H1 (cell line): ENCODE measurements around the gene PHC2. TPM values are rescaled to one million over a fixed set of nuclear protein-coding genes. Genes with fewer than 3 reads are reported as not detected.

Experiments used
- SIN3A ChIP-seq, 2 experiments: IDR thresholded peaks in 1 of 2; conservative IDR thresholded peaks in 1 of 2; 2 replicates each; pipeline ENCODE4 v1.6.1; 2011 to 2012; ENCODE audit warnings: low read length in 2 of 2, improper control_type of control experiment in 1 of 2, low read depth in 1 of 2, mild to moderate bottlenecking in 1 of 2
- polyA plus RNA-seq, 7 experiments: library from polyadenylated mRNA; depleted of rRNA in 3 of 7; stranded (reverse) in 5 of 7; unstranded in 2 of 7; fragments of >200 nt in 5 of 7; fragments of 200-250 nt in 2 of 7; gene quantifications; 1 replicate in 5 of 7; 2 replicates in 1 of 7; 4 replicates in 1 of 7; pipeline versions ENCODE4 v1.2.1 to v1.2.3, GENCODE V29; 2011 to 2013; ENCODE audit warnings: missing spikeins in 2 of 7, mixed read lengths in 2 of 7
- total RNA-seq: library from RNA; stranded (reverse); fragmentation: NEBNext Ultra II Directional; extraction: Animal tissue kit (Norgen Biotek cat#: 25700); gene quantifications from 2 replicates; pipeline ENCODE4 v1.2.1, GENCODE V29; 2021

The PHC2 gene
- total and polyA plus RNA-seq, 2 of the 8 experiments (the other 6 are each of a cell fraction or from before 2014, with no cell fraction given): 5.6 to 14.2 TPM

DNA sequence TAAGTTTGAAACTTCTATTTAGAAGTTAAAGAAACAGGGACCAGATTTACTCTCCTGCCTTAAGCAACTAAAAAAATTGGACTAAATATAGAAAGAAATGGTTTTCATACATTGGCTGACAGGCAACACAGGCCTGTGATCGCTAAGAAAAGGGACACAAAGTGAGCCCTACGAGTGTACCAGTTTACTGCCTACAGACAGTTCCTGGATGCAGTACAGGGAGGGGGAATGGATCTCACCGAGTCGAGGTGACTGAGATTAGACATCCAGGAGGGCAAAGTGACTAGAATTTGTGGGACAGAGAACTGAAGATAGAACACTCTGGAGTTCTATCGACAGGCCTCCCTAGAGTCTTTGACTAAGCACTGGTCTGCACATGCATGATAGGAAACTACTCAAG, 16.0 kb downstream of the PHC2 start (continued):
- TF ChIP-seq SIN3A (conservative IDR thresholded peaks at IDR 0.05 in 1 of 2, IDR thresholded peaks at IDR 0.05 in 1 of 2; ENCODE audit: low read depth in 1 of 2, low read length in 2 of 2): no peak
- TF ChIP-seq, all 59 proteins: peak for 0
